ENCODE results near the gene CUBN. TPM values are rescaled to one million over a fixed set of nuclear protein-coding genes. Genes with fewer than 3 reads are reported as not detected.
A peak's percentile ranks its signal among the peaks of the same experiment; 100 is the strongest.
"Not testable (repeated sequence)": the region's sequence is repeated elsewhere in the genome, so short reads cannot be mapped to it uniquely, and the experiment has no call there.

CUBN gene
- total RNA-seq, 1 donor from 2014 or later = 1.3 TPM

DNA sequence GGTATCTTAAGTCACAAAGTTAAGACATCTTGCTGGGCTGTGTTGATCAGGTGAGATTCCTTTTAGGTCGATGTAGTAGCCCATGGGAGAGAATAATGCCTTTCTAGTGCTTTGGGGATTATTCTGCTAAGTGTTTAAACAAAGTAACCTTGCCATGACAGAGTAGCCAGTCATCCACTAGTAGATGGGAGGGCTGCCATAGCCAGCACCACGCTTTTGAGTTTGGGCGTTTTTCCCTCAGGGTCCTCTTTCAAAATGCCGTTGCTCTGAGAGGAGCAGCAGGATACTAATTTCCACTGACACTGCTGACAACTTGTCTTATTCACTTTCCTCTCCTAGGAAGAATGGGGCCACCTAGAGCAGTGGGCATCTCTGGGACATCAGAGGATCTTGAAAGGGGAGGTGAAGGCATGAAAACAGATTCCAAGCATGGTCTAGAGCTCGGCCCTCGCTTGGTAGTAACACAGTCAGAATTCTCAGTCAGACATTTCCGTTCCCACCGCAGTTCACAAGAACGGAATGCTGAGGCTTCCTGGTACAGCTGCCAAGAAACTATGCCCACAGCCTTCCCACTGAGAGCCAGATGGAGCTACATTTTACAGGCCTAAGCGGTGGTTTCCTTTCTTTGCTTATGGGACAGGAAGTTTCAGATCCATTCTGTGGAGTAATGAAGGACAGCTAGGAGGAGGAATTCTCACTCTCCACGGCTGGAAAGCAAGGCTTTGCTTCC lies 297.1 kb downstream of the CUBN start:
- intact Hi-C loops (cut with DNase I) = no loop called here
- no peak for DNase-seq

DNA sequence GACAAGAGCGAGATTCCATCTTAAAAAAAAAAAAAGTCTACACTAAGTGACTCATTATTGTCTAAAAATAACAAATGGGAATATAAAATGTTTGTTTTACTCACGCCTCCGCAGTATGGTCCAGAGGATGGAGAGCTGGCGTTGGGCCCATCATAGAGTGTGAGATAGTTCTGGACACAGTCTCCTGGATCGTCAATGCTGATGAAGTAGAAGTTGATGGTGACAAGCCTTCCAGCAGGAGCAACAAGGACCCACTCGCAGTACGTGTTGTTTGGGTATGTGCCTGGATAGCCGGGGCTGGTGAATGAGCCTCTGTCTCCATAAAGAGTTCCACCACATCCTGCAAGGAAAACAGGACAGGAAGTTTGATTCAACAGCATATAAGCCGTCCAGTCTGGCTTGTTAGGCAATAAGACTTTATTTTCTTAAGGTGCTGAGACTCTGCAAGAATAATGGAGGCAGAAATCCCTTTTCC lies 300.9 kb downstream of the CUBN start:
- no peak overlapping the region for H3K27ac ChIP-seq
- intact Hi-C loops (cut with DNase I) = no loop called here
- H3K9me3 ChIP-seq = no peaks in the 10 kb centered on the region
- H3K4me3 ChIP-seq = no peak overlapping the region
- TF ChIP-seq, protein P1, sequence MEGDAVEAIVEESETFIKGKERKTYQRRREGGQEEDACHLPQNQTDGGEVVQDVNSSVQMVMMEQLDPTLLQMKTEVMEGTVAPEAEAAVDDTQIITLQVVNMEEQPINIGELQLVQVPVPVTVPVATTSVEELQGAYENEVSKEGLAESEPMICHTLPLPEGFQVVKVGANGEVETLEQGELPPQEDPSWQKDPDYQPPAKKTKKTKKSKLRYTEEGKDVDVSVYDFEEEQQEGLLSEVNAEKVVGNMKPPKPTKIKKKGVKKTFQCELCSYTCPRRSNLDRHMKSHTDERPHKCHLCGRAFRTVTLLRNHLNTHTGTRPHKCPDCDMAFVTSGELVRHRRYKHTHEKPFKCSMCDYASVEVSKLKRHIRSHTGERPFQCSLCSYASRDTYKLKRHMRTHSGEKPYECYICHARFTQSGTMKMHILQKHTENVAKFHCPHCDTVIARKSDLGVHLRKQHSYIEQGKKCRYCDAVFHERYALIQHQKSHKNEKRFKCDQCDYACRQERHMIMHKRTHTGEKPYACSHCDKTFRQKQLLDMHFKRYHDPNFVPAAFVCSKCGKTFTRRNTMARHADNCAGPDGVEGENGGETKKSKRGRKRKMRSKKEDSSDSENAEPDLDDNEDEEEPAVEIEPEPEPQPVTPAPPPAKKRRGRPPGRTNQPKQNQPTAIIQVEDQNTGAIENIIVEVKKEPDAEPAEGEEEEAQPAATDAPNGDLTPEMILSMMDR (IDR thresholded peaks at IDR 0.05) = no peak
- peaks cover 5% of the 10 kb centered on the region for H3K4me1 ChIP-seq
- DNase-seq = no peak
- H3K27me3 ChIP-seq = no peaks in the 10 kb centered on the region
- peak; percentile 17 for ATAC-seq
- no peaks in the 10 kb centered on the region for H3K36me3 ChIP-seq

More for the DNA sequence above, 297.1 kb downstream of the CUBN start:
- Histone ChIP-seq H3K27me3 (no peaks in the 10 kb centered on the region), H3K27ac (peak overlapping the region; percentile 61), H3K9me3 (no peaks in the 10 kb centered on the region), H3K4me3 (no peak overlapping the region), H3K4me1 (peaks cover 5% of the 10 kb centered on the region), H3K36me3 (no peaks in the 10 kb centered on the region)
- TF ChIP-seq, protein P1 (IDR thresholded peaks at IDR 0.05) = no peak
- peak; percentile 69 for ATAC-seq

DNA sequence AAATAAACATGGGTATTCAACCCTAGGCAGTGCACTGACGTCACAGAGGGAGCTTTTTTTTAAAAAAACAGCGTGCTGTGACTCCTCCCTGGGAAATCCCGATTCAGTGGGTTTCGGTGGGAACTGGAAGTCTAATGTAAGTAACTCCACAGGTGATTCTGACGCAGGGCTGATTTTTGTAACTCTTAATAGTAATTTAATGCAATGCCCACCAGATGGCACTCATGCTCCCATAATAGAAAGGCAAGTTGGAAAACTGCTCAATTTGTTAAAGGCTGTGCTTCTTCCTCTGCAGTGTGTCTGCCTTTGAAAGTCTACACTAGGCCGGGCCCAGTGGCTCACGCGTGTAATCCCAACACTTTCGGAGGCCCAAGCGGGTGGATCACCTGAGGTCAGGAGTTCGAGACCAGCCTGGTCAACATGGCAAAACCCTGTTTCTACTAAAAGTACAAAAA lies 301.5 kb downstream of the CUBN start:
- H3K9me3 ChIP-seq = no peaks in the 10 kb centered on the region
- H3K4me1 ChIP-seq = peaks cover 5% of the 10 kb centered on the region
- intact Hi-C loops (cut with DNase I) = no loop called here
- peak; percentile 94 for ATAC-seq
- DNase-seq = no peak
- no peaks in the 10 kb centered on the region for H3K36me3 ChIP-seq
- peak overlapping the region; percentile 6 for H3K4me3 ChIP-seq
- no peak overlapping the region for H3K27ac ChIP-seq
- H3K27me3 ChIP-seq = no peaks in the 10 kb centered on the region
- TF ChIP-seq, protein P1 (IDR thresholded peaks at IDR 0.05) = peak; percentile 54

- ATAC-seq; H3K27me3 ChIP-seq; intact Hi-C loops (cut with DNase I); H3K36me3 ChIP-seq; H3K27ac ChIP-seq; H3K4me1 ChIP-seq; H3K9me3 ChIP-seq; DNase-seq: not testable (repeated sequence)
- H3K4me3 ChIP-seq = peak overlapping the region; percentile 6
Observed at GRCh38 chr10:16827474-16827873, 302.1 kb downstream of the CUBN start.

DNA sequence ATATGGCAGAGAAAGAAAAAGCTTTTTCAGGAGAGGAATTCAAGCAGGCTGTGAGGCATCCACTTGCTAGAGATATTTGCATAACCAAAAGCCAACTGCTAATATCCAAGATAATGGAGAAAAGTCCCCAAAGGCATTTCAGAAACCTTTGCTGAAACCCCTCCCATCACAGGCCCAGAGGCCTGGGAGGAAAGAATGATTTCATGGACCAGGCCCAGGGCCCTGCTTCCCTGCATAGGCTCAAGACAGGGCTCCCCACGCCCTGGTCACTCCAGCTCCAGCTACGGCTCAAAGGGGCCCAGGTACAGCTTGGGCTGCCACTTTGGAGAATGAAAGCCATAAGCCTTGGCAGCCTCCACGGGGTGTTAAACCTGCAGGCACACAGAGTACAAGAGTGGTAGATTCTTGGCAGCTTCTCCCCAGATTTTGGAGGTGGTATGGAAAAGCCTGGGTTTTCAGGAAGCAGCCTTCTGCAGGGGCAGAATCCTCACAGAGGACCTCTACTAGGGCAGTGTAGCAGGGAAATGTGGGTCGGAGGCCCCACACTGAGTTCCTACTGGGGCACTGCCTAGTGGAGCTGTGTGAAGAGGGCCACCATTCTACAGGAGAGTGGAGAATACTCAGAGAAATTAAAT lies 306.8 kb downstream of the CUBN start:
- H3K27me3 ChIP-seq = no peaks in the 10 kb centered on the region
- TF ChIP-seq, protein P1 (IDR thresholded peaks at IDR 0.05) = no peak

DNA sequence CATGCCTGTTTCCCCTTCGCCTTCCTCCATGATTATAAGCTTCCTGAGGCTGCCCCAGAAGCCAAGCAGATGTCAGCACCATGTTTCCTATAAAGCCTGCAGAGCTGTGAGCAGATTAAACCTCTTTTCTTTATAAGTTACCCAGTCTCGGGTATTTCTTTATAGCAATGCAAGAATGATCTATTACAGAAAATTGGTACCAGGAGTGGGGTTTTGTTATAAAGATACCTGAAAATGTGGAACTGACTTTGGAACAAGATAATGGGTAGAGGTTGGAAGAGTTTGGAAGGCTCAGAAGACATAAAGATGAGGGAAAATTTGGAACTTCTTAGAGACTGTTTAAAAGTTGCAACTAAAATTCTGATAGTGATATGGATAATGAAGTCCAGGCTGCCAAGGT lies 307.6 kb downstream of the CUBN start:
- no peaks in the 10 kb centered on the region for H3K27me3 ChIP-seq
- TF ChIP-seq, protein P1 (IDR thresholded peaks at IDR 0.05) = no peak
- ATAC-seq (no peak), DNase-seq (no peak)
- intact Hi-C loops (cut with DNase I) = no loop called here
- H3K36me3 ChIP-seq = no peaks in the 10 kb centered on the region
- H3K27ac ChIP-seq = no peak overlapping the region
- H3K4me3 ChIP-seq = no peak overlapping the region
- H3K9me3 ChIP-seq = no peaks in the 10 kb centered on the region
- H3K4me1 ChIP-seq = peaks cover 6% of the 10 kb centered on the region

More for the DNA sequence above, 306.8 kb downstream of the CUBN start:
- Histone ChIP-seq H3K4me3 (no peak overlapping the region), H3K27ac (no peak overlapping the region), H3K36me3 (no peaks in the 10 kb centered on the region), H3K9me3 (no peaks in the 10 kb centered on the region), H3K4me1 (peaks cover 6% of the 10 kb centered on the region)
- intact Hi-C loops (cut with DNase I) = no loop called here
- ATAC-seq (no peak), DNase-seq (no peak)

Measured in upper lobe of right lung (tissue), 1 donor.